ENCODE data around the gene CDC42SE2. TPM values are rescaled to one million over a fixed set of nuclear protein-coding genes. Genes with fewer than 3 reads are reported as not detected.
"Not testable (repeated sequence)": the region's sequence is repeated elsewhere in the genome, so short reads cannot be mapped to it uniquely, and the experiment has no call there.

CDC42SE2 gene
- total and polyA plus RNA-seq, 8 donors, result 28.1 to 37.5 (median 33.4) TPM

DNA sequence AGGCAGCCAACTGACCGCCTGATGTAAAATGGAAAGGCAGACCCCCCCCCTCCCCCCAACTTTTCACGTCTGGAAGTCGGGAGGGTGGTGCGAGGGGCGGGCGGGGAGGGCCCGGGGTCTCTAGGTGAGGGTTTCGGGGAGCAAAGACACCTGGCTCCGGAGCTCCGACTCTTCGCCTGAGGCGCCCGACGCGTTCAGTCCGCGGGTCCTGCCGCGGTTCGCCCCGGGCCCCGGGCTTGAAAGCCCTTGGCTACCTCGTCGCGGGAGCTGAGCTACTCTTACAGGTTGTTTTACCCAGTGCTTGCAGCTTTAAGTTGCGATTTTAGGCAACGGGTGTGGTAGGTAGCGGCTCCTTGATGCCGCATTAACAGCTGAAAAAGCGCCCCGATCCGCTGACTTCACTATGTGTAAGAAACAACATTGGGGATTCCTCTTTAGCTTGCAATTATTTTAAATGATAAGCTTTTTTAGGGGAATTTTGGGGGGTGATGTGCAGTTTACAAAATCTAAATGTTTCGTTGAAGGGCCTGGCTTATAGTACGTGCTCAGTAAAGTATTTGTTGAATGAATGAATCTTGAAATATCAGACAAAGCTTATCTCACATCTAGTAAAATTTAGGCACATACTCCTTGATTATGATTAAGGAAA is 722 bp downstream of the CDC42SE2 start:
- intact Hi-C loops (cut with DNase I), result no loop called here
- TF ChIP-seq, protein P1, sequence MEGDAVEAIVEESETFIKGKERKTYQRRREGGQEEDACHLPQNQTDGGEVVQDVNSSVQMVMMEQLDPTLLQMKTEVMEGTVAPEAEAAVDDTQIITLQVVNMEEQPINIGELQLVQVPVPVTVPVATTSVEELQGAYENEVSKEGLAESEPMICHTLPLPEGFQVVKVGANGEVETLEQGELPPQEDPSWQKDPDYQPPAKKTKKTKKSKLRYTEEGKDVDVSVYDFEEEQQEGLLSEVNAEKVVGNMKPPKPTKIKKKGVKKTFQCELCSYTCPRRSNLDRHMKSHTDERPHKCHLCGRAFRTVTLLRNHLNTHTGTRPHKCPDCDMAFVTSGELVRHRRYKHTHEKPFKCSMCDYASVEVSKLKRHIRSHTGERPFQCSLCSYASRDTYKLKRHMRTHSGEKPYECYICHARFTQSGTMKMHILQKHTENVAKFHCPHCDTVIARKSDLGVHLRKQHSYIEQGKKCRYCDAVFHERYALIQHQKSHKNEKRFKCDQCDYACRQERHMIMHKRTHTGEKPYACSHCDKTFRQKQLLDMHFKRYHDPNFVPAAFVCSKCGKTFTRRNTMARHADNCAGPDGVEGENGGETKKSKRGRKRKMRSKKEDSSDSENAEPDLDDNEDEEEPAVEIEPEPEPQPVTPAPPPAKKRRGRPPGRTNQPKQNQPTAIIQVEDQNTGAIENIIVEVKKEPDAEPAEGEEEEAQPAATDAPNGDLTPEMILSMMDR (IDR thresholded peaks at IDR 0.05), result no peak

DNA sequence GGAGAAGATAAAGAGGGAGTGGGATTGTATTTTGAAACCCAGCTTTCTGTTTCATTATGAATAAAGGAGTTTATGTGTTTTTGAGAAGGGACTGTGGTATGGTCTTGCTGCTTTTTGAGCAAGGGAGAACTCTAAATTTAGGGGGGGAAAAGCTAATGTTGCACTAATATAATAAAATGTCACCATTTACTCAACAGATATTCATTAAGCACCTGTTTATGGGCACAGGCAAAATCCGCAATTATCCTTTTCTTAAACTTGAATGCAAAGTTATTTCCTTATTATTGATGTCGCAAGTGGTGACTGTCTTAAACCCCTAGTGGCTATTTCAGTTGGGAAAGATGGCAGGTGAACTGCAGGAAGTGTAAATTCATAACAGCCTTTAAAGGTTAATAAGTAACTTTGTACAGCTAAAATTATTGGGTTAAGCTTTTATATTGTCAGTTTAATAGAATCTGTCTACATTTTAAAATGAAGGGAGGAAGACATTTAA is 1.5 kb downstream of the CDC42SE2 start:
- ATAC-seq (peak; percentile 7), DNase-seq (peak in 1 of 4 donors; percentile 33)
- Histone ChIP-seq H3K4me3 (peak overlapping the region; percentile 81 to 90), H3K9me3 (no peaks in the 10 kb centered on the region), H3K36me3 (no peaks in the 10 kb centered on the region), H3K4me1 (peaks cover 9 to 60% of the 10 kb centered on the region in 2 donors), H3K27me3 (no peaks in the 10 kb centered on the region), H3K27ac (peak overlapping the region; percentile 92 to 96)
- TF ChIP-seq, protein P1 (IDR thresholded peaks at IDR 0.05), result peak; percentile 30 to 42
- intact Hi-C loops (cut with DNase I), result no loop called here

More for the DNA sequence above, 722 bp downstream of the CDC42SE2 start:
- DNase-seq (peak in 3 of 4 donors; percentile 32 to 87 (median 45)), ATAC-seq (peak; percentile 42)
- H3K27me3 ChIP-seq, result no peaks in the 10 kb centered on the region
- peaks cover 9 to 60% of the 10 kb centered on the region in 2 donors for H3K4me1 ChIP-seq
- H3K4me3 ChIP-seq, result peak overlapping the region; percentile 81 to 90
- peak overlapping the region; percentile 92 to 96 for H3K27ac ChIP-seq
- H3K36me3 ChIP-seq, result no peaks in the 10 kb centered on the region
- no peaks in the 10 kb centered on the region for H3K9me3 ChIP-seq

DNA sequence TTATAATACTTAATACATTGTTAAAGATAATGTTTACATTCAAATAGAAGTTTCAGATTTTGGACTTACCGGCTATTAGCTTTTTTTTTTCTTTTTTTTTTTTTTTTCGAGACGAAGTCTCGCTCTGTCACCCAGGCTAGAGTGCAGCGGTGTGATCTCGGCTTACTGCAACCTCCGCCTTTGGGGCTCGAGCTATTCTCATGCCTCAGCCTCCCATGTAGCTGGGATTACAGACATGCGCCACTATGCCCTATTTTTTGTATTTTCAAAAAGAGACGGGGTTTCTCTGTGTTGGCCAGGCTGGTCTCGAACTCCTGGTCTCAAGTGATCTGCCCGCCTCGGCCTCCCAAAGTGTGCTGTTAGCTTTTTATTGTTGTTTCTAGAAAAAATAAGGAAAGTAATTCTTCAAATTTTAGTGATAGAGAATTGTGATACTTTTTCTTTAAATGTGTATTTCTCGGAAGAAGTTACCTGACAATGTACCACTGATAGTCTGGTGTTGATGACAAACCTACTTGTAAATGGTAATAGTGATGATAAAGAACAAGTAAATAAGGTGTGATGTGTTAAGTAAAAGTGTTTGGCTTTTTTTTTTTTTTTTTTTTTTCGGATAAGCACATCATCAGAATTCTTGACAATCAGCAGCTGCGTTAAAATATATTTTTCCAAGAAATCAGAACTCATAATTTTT is 2.7 kb downstream of the CDC42SE2 start:
- Histone ChIP-seq H3K27ac (peak overlapping the region in 1 of 2 donors; percentile 96), H3K4me1 (peaks cover 9 to 63% of the 10 kb centered on the region in 2 donors), H3K36me3 (no peaks in the 10 kb centered on the region), H3K27me3 (no peaks in the 10 kb centered on the region), H3K9me3 (no peaks in the 10 kb centered on the region), H3K4me3 (peak overlapping the region in 1 of 2 donors; percentile 90)
- ATAC-seq, result no peak
- TF ChIP-seq, protein P1 (IDR thresholded peaks at IDR 0.05), result no peak
- intact Hi-C loops (cut with DNase I), result no loop called here
- no peak for DNase-seq

DNA sequence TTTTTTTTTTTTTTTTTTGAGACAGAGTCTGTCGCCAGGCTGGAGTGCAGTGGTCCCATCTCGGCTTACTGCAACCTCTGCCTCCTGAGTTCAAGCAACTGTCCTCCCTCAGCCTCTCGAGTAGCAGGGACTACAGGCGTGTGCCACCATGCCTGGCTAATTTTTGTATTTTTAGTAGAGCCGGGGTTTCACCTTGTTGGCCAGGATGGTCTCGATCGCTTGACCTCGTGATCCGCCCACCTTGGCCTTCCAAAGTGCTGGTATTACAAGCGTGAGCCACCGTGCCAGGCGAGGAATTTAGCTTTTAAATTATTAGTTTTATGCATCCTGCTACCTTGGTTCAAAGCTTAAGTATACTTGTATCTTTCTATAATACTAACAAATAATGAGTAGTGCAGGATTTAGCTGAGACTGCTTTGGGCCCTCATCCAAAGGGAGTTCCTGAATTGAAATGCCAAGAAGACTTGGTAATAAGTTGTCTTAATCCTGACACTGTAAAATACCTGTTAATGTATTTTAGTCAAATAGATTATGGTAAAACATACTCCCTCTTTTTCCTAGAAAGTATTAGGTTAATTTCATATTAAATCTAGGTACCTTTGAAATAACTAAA is 5.0 kb downstream of the CDC42SE2 start:
- Histone ChIP-seq H3K36me3 (no peaks in the 10 kb centered on the region), H3K27ac (no peak overlapping the region), H3K27me3 (no peaks in the 10 kb centered on the region), H3K4me3 (no peak overlapping the region), H3K4me1 (peaks cover 9 to 75% of the 10 kb centered on the region in 2 donors), H3K9me3 (no peaks in the 10 kb centered on the region)
- TF ChIP-seq, protein P1 (IDR thresholded peaks at IDR 0.05), result no peak
- ATAC-seq (no peak), DNase-seq (no peak)
- intact Hi-C loops (cut with DNase I), result no loop called here

DNA sequence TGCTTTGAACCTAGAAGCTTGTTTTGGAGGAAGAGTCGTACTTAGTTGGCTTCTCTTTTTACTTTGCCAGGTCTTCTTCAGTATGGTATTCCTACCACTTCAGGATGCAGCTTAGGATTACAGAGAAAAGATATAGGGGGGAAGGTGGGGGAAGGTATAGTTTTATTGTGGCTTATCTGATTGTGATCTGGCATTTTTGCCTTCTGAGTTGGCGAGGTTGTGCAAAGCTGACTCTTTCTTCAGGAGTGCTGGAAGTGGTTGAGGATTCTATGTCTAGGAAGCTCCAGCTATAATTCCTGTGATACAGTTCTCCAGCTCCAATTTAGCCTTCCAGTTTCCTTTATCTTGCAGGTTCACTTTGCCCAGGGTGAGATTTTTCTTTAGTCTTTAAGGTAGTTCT is 7.0 kb downstream of the CDC42SE2 start:
- H3K4me1 ChIP-seq, result peaks cover 2 to 86% of the 10 kb centered on the region in 2 donors
- no peak for ATAC-seq
- H3K4me3 ChIP-seq, result no peak overlapping the region
- DNase-seq, result no peak
- no peak overlapping the region for H3K27ac ChIP-seq
- H3K9me3 ChIP-seq, result no peaks in the 10 kb centered on the region
- H3K36me3 ChIP-seq, result no peaks in the 10 kb centered on the region
- no peaks in the 10 kb centered on the region for H3K27me3 ChIP-seq
- intact Hi-C loops (cut with DNase I), result no loop called here
- TF ChIP-seq, protein P1 (IDR thresholded peaks at IDR 0.05), result no peak

- intact Hi-C loops (cut with DNase I); DNase-seq; ATAC-seq; H3K4me3 ChIP-seq; H3K27me3 ChIP-seq; H3K9me3 ChIP-seq; H3K36me3 ChIP-seq: not testable (repeated sequence)
- peak overlapping the region in 1 of 2 donors; percentile 37 for H3K27ac ChIP-seq
- H3K4me1 ChIP-seq, result peaks cover 0 to 81% of the 10 kb centered on the region in 2 donors
Measured at GRCh38 chr5:131271888-131272287, 8.0 kb downstream of the CDC42SE2 start.

Data from left lung (tissue), 10 donors.